IgD-negative memory B cell (primary cell): ENCODE measurements around the gene SPTBN5. TPM values are rescaled to one million over a fixed set of nuclear protein-coding genes. Genes with fewer than 3 reads are reported as not detected.
A peak's percentile ranks its signal among the peaks of the same experiment; 100 is the strongest.

ENCODE experiments used
- H3K27ac Mint-ChIP-seq, 3 donors: one replicate each; pipeline ENCODE4 v1.8.0; 2020 to 2022; ENCODE audit warnings: mild to moderate bottlenecking in 3 of 3, mixed read lengths in 3 of 3, moderate library complexity in 1 of 3
- H3K27me3 Mint-ChIP-seq: one replicate; pipeline ENCODE4 v1.8.0; 2021; ENCODE audit warnings: mixed read lengths
- H3K36me3 Mint-ChIP-seq: one replicate; pipeline ENCODE4 v1.8.0; 2020; ENCODE audit warnings: mild to moderate bottlenecking, mixed read lengths
- H3K4me1 Mint-ChIP-seq, 3 donors: one replicate each; pipeline ENCODE4 v1.8.0; 2020 to 2022; ENCODE audit warnings: mixed read lengths in 3 of 3, mild to moderate bottlenecking in 1 of 3
- H3K4me3 Mint-ChIP-seq, 4 donors: one replicate each; pipeline ENCODE4 v1.8.0; 2020 to 2022; ENCODE audit warnings: mild to moderate bottlenecking in 4 of 4, mixed read lengths in 4 of 4, moderate library complexity in 3 of 4
- H3K9me3 Mint-ChIP-seq, 3 donors: one replicate each; pipeline ENCODE4 v1.8.0; 2020 to 2021; ENCODE audit warnings: mixed read lengths in 3 of 3, mild to moderate bottlenecking in 1 of 3
- polyA plus RNA-seq: library from polyadenylated mRNA; unstranded; fragments of 300-500 nt; fragmentation: Illumina TruSeq; gene quantifications from one replicate; pipeline ENCODE4 v1.2.3, GENCODE V29; 2021

SPTBN5 gene
- polyA plus RNA-seq, 1 donor from 2014 or later, result not detected

GRCh38 chr15:41932101-41932500, 38.2 kb upstream of the SPTBN5 start:
- H3K4me3 Mint-ChIP-seq, result no peak overlapping the region
- peaks cover 1% of the 10 kb centered on the region for H3K27me3 Mint-ChIP-seq
- no peak overlapping the region for H3K27ac Mint-ChIP-seq
- peaks cover 31 to 45% (median 43%) of the 10 kb centered on the region in 3 donors for H3K4me1 Mint-ChIP-seq
- H3K9me3 Mint-ChIP-seq, result no peaks in the 10 kb centered on the region
- H3K36me3 Mint-ChIP-seq, result peaks cover 3% of the 10 kb centered on the region

DNA sequence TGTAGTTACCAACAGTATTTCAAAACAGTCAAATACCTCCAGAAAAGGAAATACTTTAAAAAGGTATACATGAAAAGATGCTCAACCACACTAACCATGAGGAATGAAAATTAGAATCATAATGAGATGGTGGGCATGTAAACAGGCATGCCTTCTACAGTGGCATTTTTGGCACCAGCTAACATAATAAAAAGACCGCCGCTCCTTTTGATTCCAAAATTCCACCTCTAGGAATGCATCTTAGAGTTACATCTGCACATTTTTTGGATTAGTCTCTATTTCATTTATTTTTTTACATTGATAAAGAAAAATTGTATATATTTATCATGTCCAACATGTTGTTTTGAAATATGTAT, 37.0 kb upstream of the SPTBN5 start:
- peaks cover 3% of the 10 kb centered on the region for H3K36me3 Mint-ChIP-seq

DNA sequence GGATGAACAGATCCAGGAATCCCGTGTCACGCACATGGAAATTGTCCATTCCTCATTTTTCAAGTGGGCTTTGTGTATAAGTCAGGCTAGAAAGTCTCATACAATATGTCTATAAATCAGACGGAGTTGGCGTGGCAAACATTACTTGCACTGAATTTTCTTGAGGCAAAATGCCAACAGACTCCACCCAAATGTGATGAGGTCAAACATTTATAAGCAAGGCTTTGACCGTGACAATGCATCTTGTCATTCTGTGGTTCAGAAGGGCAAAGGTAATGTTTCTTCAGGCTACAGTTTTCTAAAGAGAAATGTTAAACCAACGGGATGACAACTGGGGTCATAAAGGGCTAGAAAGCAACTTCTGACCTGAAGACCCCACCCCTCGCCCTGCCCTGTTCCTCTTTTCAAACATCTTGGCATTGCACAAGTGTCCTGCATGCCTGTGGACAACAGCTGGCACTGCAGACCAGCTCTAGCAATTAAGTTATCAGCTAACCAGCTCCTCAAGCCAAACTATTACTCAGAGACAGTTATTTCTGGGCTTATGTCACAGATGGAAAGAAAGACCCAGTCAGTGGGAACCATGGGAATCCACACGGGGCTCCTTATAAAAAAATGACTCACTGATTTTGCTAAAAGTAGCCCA, 36.5 kb upstream of the SPTBN5 start:
- H3K9me3 Mint-ChIP-seq, result no peaks in the 10 kb centered on the region
- H3K27ac Mint-ChIP-seq, result peak overlapping the region in 1 of 3 donors; percentile 13
- peaks cover 3% of the 10 kb centered on the region for H3K36me3 Mint-ChIP-seq
- H3K4me1 Mint-ChIP-seq, result peaks cover 34 to 43% (median 39%) of the 10 kb centered on the region in 3 donors
- H3K27me3 Mint-ChIP-seq, result peaks cover 1% of the 10 kb centered on the region
- H3K4me3 Mint-ChIP-seq, result no peak overlapping the region

More for the DNA sequence above, 37.0 kb upstream of the SPTBN5 start:
- Mint-ChIP-seq H3K4me1 (peaks cover 38 to 47% (median 44%) of the 10 kb centered on the region in 3 donors), H3K27me3 (peaks cover 1% of the 10 kb centered on the region), H3K9me3 (no peaks in the 10 kb centered on the region), H3K27ac (no peak overlapping the region), H3K4me3 (no peak overlapping the region)

DNA sequence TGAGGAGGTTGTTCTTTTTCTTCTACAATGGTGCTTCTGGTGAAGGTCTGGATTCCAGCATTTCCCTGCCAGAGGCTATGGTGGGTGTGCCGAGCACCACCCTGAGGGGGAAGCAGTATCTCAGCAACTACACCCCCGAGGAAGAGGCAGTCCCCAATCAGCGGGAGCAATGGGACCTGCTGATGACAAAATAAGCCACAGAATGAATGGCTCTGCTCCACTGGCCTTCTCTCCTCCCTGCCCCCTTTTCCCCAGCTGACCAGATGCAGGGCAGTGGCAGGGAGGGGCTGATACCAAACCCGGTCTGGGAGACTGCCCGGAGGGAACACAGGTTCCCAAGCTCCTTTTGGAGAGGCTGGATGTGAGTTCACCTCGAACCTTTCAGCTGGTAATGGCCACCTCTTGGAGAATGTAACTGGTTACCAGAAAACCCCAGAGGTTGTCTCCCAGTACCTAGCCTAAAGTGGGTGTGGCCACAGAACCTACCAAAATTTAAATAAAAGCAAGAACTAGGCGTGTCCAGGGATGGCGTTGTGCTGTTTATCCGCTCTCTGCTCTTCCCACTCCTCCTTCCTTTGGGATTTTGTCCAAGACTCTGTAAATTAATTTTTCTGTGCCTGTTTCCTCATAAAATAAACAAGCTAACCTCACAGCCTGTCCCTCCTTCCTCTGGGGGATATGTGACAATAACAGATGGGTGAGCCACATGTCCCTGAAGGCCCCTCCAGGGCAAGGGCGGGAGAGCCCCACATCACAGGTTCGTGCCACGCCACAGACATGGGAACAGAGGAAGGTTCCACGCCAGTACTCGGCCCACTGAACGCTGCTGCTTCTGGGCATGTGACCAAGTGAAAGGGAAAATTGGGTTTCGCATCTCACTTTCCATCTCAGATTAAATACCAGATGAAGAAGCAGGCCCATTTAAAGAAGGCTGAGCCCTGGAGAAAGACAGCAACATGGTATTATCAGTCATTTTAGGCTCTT, 35.1 kb upstream of the SPTBN5 start:
- H3K4me1 Mint-ChIP-seq, result peaks cover 29 to 33% (median 31%) of the 10 kb centered on the region in 3 donors
- H3K4me3 Mint-ChIP-seq, result peak overlapping the region in 3 of 4 donors; percentile 6 to 68 (median 29)
- peaks cover 1% of the 10 kb centered on the region for H3K27me3 Mint-ChIP-seq
- no peaks in the 10 kb centered on the region for H3K9me3 Mint-ChIP-seq
- peak overlapping the region; percentile 65 to 86 (median 83) for H3K27ac Mint-ChIP-seq
- H3K36me3 Mint-ChIP-seq, result no peaks in the 10 kb centered on the region

DNA sequence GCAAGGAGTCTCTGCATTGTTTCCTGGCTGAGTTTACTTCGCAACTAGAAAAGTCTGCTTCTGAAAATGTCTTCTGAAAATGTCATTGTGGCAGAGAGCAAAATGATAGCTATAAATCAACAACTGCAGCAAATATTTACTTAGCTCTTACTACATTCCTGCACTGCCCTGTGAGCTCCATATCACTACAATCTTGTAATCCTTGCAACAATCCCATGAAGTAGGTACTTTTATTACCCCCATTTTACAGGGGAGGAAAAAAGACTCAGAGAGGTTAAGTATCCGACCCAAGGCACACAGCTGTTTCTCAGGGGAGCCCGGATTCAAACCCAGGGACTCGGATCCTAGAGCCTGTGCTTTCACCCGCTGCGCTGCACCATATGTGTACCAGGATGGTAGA, 34.2 kb upstream of the SPTBN5 start:
- peak overlapping the region in 2 of 3 donors; percentile 10 to 88 for H3K27ac Mint-ChIP-seq
- H3K4me1 Mint-ChIP-seq, result peaks cover 31 to 41% (median 34%) of the 10 kb centered on the region in 3 donors
- no peaks in the 10 kb centered on the region for H3K9me3 Mint-ChIP-seq
- peak overlapping the region in 2 of 4 donors; percentile 83 to 86 for H3K4me3 Mint-ChIP-seq
- peaks cover 1% of the 10 kb centered on the region for H3K27me3 Mint-ChIP-seq
- H3K36me3 Mint-ChIP-seq, result no peaks in the 10 kb centered on the region

- Mint-ChIP-seq H3K4me3 (peak overlapping the region in 2 of 4 donors; percentile 47 to 86), H3K27ac (peak overlapping the region in 2 of 3 donors; percentile 10 to 88), H3K36me3 (no peaks in the 10 kb centered on the region), H3K4me1 (peaks cover 31 to 41% (median 35%) of the 10 kb centered on the region in 3 donors), H3K27me3 (peaks cover 1% of the 10 kb centered on the region), H3K9me3 (no peaks in the 10 kb centered on the region)
Measured at GRCh38 chr15:41927536-41927935, 33.7 kb upstream of the SPTBN5 start.

GRCh38 chr15:41926185-41927056, 32.6 kb upstream of the SPTBN5 start:
- Mint-ChIP-seq H3K9me3 (no peaks in the 10 kb centered on the region), H3K36me3 (no peaks in the 10 kb centered on the region), H3K4me1 (peaks cover 31 to 41% (median 35%) of the 10 kb centered on the region in 3 donors), H3K4me3 (peak overlapping the region in 2 of 4 donors; percentile 31 to 85), H3K27ac (no peak overlapping the region), H3K27me3 (peaks cover 1% of the 10 kb centered on the region)

DNA sequence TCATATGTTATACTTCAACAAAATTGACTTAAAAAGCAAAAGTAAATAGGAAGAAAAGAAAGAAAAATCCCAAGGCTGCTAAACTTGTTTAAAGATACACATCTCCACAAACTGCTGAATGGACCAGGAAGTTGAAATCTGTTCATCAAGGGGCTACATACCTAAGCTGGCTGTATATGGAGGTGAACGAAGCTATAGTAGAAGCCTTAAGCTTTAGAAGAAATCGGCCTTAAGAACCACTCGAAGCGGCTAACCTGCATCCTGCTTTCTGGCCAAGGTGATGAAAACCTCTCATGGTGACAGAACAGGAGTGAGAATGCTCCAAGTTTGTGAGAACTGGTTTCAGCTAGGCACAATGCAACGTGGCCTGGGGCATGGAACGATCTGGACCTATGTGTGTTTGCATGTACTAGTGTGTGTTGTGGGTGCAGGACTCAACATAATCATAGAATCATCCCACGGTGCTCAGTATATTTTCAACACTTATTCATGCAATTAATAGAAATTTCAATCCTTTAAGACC, 31.3 kb upstream of the SPTBN5 start:
- H3K9me3 Mint-ChIP-seq, result no peaks in the 10 kb centered on the region
- H3K27me3 Mint-ChIP-seq, result peaks cover 1% of the 10 kb centered on the region
- H3K36me3 Mint-ChIP-seq, result peaks cover 6% of the 10 kb centered on the region
- H3K27ac Mint-ChIP-seq, result no peak overlapping the region
- no peak overlapping the region for H3K4me3 Mint-ChIP-seq
- peaks cover 30 to 47% (median 35%) of the 10 kb centered on the region in 3 donors for H3K4me1 Mint-ChIP-seq

GRCh38 chr15:41923401-41923997, 29.6 kb upstream of the SPTBN5 start:
- no peaks in the 10 kb centered on the region for H3K9me3 Mint-ChIP-seq
- peak overlapping the region in 1 of 3 donors; percentile 94 for H3K27ac Mint-ChIP-seq
- H3K4me3 Mint-ChIP-seq, result no peak overlapping the region
- peaks cover 21 to 36% (median 26%) of the 10 kb centered on the region in 3 donors for H3K4me1 Mint-ChIP-seq
- no peaks in the 10 kb centered on the region for H3K27me3 Mint-ChIP-seq
- H3K36me3 Mint-ChIP-seq, result peaks cover 6% of the 10 kb centered on the region

DNA sequence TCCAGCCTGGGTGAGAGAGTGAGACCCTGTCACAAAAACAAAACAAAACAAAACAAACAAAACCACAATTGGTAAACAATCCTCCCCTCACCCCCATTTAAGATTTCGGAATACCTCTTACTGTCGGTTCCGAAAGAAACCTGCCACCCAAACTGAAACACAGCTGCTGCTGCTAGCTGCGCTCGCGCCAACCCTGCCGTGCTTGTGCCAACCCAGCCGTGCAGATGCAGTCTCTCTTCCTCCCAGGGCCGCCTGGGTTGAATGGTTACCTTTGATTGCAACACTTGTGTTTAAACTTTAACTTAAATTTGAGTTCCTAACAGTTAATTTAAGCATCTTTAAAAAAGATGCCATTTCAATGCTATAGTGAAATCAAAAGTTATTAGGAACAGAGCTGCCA, 28.5 kb upstream of the SPTBN5 start:
- Mint-ChIP-seq H3K27me3 (no peaks in the 10 kb centered on the region), H3K36me3 (peaks cover 6% of the 10 kb centered on the region), H3K9me3 (no peaks in the 10 kb centered on the region), H3K4me1 (peaks cover 11 to 25% (median 16%) of the 10 kb centered on the region in 3 donors), H3K4me3 (no peak overlapping the region), H3K27ac (no peak overlapping the region)

- peaks cover 5 to 19% (median 9%) of the 10 kb centered on the region in 3 donors for H3K4me1 Mint-ChIP-seq
Measured at GRCh38 chr15:41921639-41922038, 27.8 kb upstream of the SPTBN5 start.

DNA sequence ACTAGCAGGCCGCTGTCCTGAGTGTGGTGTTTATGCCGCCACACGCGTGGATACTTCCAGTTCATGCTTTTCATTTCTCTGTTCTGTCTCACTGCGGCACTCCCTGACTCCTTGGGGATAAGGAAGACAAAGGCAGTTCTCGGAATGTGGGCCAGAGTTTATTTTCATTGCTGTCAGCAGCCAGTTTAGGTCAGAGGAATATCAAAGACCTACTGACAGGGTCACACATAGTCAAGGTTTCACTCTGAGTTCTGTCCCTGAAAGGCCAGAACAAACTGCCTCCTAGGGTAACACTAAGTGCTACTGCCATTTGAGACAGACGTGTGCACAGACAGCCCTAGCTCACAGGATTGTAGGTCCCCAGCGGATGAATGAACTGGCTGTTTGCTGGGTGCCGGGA, 27.3 kb upstream of the SPTBN5 start:
- Mint-ChIP-seq H3K4me1 (peaks cover under 1 to 15% (median 6%) of the 10 kb centered on the region in 3 donors), H3K27ac (no peak overlapping the region), H3K36me3 (peaks cover 6% of the 10 kb centered on the region), H3K9me3 (no peaks in the 10 kb centered on the region), H3K4me3 (peak overlapping the region in 1 of 4 donors; percentile 32), H3K27me3 (no peaks in the 10 kb centered on the region)

More at GRCh38 chr15:41921639-41922038, 27.8 kb upstream of the SPTBN5 start:
- H3K9me3 Mint-ChIP-seq, result no peaks in the 10 kb centered on the region
- H3K4me3 Mint-ChIP-seq, result no peak overlapping the region
- peaks cover 6% of the 10 kb centered on the region for H3K36me3 Mint-ChIP-seq
- H3K27me3 Mint-ChIP-seq, result no peaks in the 10 kb centered on the region
- H3K27ac Mint-ChIP-seq, result no peak overlapping the region

DNA sequence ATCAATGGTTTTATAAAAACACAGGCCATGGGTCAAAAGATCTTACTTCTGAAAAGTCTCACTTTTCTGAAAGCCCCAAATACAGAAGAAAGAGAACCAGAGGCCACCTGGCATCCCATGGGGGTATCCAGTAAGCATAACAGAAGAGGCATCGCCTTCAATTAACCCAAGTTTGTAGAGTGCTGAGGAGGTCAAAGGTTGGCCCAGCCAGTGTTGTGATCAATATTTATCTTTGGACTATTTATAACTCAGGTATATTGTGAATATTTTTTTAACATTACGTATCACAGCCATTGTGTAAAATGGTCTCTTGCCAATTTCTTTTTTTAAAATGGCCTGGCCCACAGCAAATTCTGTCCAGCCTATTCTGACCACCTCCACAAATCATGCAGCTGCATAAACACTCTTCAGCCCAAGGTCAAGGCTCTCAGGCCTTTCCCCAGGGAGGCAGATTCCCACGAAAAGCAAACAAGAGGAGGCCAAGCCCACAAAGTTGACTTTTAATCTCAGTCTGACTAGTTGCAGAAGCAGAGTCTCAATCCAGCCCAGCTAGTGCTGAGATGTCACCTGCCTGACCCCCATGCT, 26.2 kb upstream of the SPTBN5 start:
- no peaks in the 10 kb centered on the region for H3K9me3 Mint-ChIP-seq
- H3K27ac Mint-ChIP-seq, result no peak overlapping the region
- peaks cover 0 to 15% (median 6%) of the 10 kb centered on the region in 3 donors for H3K4me1 Mint-ChIP-seq
- H3K4me3 Mint-ChIP-seq, result no peak overlapping the region
- H3K36me3 Mint-ChIP-seq, result peaks cover 7% of the 10 kb centered on the region
- H3K27me3 Mint-ChIP-seq, result no peaks in the 10 kb centered on the region
